Choroid plexus epithelial cell (primary cell): ENCODE data around the gene MGAT3.
A peak's percentile ranks its signal among the peaks of the same experiment; 100 is the strongest.

Experiments
- DNase-seq: peaks from one replicate; pipeline ENCODE4 v3.0.0-alpha.2; 2010; ENCODE audit warnings: low read depth
- H3K4me3 ChIP-seq: 2 replicates; pipeline ENCODE4 v1.5.1; 2011; ENCODE audit warnings: low read depth, mild to moderate bottlenecking, control low read depth, low read length, moderate library complexity
- CTCF ChIP-seq: conservative IDR thresholded peaks from 2 replicates; pipeline ENCODE4 v1.5.1; 2011; ENCODE audit warnings: low read depth, mild to moderate bottlenecking, control low read depth, inconsistent platforms, low read length, moderate library complexity

Gene MGAT3

GRCh38 chr22:39428597-39429071 lies 28.2 kb upstream of the MGAT3 start:
- peak; percentile 92 for DNase-seq
- H3K4me3 ChIP-seq: no peak overlapping the region
- peak; percentile 25 for TF ChIP-seq CTCF

DNA sequence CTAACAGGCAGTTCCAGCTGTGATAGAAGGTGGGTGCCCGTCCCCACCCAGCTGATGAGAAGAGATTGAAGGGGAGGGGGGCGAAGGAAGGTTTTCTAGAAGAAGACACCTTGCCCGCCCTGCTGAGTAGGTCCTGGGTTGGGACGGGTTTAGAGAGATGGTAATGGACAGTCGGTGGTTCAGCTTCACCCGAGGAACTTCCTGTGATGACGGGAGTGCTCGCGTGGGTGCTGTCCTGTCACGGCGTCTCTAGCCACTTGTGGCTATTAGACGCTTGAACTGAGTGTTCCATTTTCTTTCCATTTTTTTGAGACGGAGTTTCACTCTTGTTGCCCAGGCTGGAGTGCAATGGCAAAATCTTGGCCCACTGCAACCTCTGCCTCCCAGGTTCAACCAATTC lies 27.6 kb upstream of the MGAT3 start:
- H3K4me3 ChIP-seq: no peak overlapping the region
- no peak for DNase-seq
- TF ChIP-seq CTCF: no peak

DNA sequence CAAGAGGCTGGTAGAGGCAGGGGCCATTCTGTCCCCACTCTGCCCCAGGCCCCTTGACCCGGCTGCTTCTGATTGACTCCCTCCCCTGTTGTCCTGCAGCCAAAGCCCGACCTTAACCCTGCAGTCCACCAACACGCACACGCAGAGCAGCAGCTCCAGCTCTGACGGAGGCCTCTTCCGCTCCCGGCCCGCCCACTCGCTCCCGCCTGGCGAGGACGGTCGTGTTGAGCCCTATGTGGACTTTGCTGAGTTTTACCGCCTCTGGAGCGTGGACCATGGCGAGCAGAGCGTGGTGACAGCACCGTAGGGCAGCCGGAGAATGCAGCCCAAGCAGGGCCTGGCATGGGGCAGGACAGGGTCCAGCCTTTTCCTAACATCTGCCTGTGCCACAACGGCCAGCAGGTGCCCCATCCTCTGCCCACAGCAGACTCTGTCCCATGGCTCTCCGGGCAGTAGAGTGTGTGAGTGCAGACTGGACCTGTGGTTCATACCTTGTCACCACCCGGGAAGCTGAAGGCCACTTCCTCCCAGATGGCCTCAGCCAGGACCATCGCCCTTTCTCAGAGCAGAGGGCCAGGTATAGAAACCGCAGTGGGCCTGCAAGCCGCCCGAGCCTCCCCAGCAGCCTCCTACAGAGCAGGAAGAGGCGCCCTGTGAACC lies 26.8 kb upstream of the MGAT3 start:
- H3K4me3 ChIP-seq: no peak overlapping the region
- peak; percentile 42 for DNase-seq
- TF ChIP-seq CTCF: no peak

- no peak for TF ChIP-seq CTCF
- no peak for DNase-seq
- H3K4me3 ChIP-seq: no peak overlapping the region
These were observed 26.1 kb upstream of the MGAT3 start for GRCh38 chr22:39430576-39431150.

DNA sequence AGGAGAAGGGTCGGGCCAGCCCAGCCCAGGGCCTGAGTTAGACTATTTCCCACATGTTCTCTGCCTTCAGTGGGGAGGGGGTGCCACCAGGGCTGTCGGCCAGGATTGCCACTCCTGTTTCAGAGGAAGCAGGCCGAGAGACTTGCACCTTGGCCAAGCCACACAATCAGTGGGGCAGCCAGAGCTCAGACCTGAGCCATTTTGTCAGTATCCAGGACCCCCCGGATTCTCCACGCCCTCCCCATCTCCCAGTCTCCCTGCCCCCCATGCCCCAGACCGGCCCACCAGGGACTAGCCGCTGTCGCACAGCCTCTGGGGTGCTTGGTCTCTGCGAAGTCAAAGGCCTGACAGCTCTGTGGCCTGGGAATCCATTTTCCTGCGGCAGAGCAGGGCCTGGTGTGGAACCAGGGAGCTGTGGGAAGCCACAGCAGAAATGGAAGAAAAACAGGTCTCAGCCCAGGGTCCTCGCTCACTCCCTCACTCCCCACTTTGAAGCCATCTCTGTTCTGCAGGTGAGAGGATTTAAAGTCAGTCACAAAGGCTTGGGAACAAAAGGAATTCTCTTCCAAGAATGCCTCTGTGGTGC lies 25.5 kb upstream of the MGAT3 start:
- TF ChIP-seq CTCF: no peak
- no peak overlapping the region for H3K4me3 ChIP-seq
- DNase-seq: no peak

- H3K4me3 ChIP-seq: no peak overlapping the region
- DNase-seq: peak; percentile 44
- no peak for TF ChIP-seq CTCF
These were observed 25.0 kb upstream of the MGAT3 start for GRCh38 chr22:39431821-39432251.
